ENCODE measurements around the gene PRDM15.
"Not testable (repeated sequence)": the region's sequence is repeated elsewhere in the genome, so short reads cannot be mapped to it uniquely, and the experiment has no call there.

PRDM15 gene

GRCh38 chr21:41803316-41803715 is 75.8 kb downstream of the PRDM15 start:
- DNase-seq = no peak

DNA sequence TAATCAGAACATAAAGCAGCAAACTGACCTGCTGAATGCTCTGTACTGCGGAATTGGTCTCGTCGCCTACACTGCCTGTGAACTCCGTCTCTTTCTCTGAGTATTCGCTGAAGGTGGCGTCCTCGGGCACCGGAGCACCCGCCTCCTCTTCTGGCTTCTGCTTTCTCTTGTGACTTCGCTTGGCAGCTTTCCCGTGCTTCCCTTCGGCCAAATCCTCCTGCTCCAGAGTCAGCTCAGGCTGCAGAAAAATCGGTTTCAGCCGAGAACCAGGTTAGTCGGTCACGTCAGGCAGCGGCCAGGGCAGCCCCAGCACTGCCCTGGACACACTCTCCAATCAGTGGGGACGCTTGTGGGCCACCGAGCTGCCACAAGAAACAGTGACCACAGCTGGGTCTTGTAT is 76.5 kb downstream of the PRDM15 start:
- no peak for DNase-seq

GRCh38 chr21:41802198-41802584 is 77.0 kb downstream of the PRDM15 start:
- no peak for DNase-seq

DNA sequence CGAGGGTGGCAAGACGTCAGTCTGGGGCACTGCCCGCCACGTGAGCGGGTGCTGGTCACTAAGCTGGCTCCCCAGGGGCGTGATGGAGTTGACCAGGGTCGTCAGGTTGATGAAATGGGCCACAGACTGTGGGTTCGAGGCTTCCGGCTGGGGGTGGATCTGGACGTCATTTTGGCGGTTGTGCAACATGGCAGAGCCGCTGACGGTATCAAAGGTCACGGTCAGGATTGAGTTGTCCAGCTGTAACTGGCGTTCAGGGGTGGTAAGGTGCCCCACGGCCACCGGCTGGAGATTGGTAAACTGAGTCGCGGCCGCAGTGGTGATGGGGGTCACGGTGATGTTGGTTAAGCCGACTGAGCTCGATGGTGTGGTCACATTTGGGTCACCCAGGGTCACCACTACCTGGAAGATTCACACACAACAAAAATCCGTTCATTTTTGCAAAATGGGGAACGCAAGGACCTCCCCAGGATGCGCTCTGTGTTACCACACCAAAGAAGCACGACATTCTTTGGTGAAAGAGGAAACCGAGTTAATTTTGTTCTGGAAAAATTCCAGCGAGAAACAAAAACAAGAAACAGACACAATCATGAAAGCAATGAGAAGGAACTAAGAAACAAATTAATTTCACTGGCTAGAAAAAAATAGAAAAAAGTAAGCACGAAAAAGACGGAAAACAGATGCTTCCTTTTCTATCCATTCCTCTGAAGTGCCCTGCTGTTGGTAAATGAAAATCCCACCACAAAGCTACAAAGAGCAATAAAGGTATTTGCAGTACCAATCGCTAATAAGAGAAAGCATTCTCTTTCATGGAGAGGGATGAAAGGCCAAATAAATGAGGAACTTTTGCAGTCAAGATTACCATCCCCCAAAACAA is 77.6 kb downstream of the PRDM15 start:
- DNase-seq = no peak

DNA sequence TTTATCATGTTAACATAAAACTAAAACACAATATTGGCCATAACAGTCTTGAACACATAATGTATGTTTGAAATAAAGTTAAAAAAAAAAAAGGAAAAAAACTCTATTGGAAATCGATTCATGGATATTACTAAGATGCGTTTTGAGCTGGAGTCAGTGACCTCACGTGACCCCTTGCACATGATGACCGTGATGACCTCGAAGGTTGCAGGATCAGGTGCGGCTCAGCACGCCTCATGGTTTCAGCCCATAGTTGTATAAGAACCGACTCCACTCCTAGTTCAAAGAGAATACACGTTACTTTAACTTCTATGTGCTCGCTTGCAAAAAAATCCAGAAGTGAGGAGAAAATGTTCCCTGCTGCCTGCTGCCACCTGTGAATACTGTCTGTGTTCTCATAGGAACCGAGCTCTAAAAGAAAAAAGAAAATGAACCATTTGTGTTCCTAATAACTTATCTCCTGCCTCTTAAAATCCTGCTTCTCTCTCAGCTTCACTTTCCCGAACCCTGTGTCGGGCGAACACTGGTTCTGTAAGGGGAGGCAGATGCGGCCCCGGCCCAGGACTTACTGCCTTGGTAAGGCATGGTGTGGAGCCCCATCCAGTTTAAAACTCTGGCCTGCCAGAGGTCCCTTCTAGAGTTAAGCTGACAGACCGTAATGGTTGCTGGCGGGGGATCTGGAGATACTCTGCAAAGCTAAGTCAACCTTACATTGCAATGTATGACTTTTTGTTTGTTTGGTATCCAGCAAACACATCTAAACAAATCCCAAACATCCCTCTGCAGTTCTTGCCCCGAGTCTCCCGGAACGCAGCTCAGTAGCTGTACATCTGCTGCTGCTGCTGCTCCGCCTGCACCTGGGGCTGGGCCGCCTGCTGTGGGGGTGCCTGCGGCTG is 78.5 kb downstream of the PRDM15 start:
- no peak for DNase-seq

DNA sequence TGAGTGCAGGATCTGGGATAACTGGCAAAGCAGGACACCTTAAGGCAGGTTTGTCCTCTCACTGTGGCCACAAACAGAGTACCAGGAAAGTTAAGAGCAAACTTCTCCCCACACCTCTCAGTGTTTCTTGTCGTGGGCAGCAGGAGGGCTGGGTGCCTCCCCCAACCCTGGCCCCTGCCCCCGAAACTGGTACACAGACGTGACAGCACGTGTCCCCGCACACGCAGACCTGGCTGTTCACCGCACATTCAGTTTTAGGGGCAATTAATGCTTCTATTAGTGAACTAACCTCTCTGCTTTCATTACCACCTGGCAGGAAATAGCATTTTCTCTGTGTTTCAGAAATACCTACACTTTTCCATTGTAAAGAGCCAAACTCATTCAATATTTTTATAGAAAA is 79.4 kb downstream of the PRDM15 start:
- DNase-seq = no peak

GRCh38 chr21:41798326-41798725 is 80.8 kb downstream of the PRDM15 start:
- DNase-seq = no peak

DNA sequence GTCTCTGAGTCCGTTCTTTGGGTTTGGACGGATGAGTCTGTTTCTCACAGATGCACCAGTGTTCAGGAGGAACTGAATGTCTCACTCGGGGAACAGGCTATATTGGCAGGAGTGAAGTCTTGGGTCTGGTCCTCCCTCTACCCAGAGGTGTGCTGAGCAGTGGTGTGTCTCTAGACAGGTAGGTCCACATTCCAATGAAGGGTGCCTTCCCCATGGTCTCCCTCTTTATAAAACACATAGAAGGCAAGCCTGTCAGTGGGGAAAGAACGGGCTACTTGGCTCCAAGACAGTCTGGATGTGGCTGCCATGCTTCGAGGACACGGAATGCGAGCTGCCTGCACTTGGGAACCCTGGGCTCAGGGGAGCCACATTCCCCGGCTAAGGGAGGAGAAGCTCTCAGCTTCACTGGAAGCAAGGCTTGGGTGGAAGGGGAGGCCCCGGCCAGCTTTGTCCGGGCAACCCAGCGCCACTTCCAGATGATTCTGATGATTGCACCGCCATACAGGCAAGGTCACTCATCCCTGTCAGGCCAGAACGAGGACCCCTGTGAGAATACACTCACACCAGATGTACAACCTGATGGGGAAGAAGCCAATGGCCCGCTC is 82.6 kb downstream of the PRDM15 start:
- no peak for DNase-seq

DNA sequence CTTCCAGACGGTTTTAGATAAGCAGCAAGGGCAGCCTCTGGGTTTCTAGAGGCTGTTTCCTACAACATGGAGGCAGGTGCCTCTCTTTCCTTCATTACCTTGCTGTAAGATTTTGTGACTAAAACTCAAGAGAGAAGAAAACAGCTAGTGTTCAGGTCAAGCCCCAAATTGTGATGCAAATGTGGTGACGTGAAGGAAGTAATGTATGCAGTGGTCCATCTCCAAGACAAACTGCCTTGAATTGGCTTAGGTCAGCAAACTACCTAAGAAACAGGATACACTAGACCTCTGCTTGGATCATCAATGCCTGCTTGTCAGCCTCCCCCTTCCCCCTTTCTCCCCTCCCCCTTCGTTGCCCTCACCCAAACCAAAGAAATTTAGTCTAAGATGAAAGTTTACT is 83.4 kb downstream of the PRDM15 start:
- no peak for DNase-seq

- no peak for DNase-seq
Measured at GRCh38 chr21:41794600-41794999, 84.5 kb downstream of the PRDM15 start.

- DNase-seq = no peak
Measured at GRCh38 chr21:41792711-41793110, 86.4 kb downstream of the PRDM15 start.

DNA sequence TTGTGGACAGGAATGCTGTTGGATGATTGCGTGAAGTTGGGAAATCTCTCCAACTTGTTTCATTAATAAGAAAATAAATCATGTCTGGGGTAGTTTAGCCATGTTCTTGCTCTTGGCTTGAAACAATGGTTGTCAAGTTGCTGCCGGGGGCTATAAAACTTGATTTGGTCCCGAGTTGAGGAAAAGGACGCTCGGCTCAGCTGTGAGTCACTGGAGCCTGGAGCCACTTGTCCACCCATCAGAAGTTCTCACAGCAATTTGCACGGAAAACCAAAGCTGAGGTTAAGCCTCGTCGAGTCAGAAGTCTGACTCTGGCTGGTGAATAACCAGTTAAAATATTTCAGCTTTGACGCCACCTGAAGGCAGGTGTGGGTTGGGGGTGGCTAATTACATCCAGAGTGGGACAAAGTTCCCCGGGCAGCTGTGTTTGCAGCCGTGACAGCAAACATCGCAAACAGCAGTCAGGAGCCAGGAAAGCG is 92.6 kb downstream of the PRDM15 start:
- no peak for DNase-seq

DNA sequence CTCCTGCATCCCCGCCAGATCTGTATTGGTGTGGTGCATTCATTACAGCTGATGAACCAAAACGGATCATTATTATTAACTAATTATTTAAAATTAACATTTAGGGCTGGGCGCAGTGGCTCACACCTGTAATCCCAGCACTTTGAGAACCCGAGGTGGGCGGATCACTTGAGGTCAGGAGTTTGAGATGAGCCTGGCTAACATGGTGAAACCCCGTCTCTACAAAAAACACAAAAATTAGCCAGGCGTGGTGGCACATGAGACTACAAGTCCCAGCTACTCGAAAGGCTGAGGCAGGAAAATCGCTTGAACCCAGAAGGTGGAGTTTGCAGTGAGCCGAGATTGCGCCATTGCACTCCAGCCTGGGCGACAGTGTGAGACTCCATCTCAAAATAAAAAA is 93.9 kb downstream of the PRDM15 start:
- not testable (repeated sequence) for DNase-seq

GRCh38 chr21:41784456-41785102 is 94.6 kb downstream of the PRDM15 start:
- no peak for DNase-seq

- DNase-seq = no peak
Measured at GRCh38 chr21:41783476-41784180, 95.5 kb downstream of the PRDM15 start.

- DNase-seq = no peak
Measured at GRCh38 chr21:41781050-41781410, 98.1 kb downstream of the PRDM15 start.

DNA sequence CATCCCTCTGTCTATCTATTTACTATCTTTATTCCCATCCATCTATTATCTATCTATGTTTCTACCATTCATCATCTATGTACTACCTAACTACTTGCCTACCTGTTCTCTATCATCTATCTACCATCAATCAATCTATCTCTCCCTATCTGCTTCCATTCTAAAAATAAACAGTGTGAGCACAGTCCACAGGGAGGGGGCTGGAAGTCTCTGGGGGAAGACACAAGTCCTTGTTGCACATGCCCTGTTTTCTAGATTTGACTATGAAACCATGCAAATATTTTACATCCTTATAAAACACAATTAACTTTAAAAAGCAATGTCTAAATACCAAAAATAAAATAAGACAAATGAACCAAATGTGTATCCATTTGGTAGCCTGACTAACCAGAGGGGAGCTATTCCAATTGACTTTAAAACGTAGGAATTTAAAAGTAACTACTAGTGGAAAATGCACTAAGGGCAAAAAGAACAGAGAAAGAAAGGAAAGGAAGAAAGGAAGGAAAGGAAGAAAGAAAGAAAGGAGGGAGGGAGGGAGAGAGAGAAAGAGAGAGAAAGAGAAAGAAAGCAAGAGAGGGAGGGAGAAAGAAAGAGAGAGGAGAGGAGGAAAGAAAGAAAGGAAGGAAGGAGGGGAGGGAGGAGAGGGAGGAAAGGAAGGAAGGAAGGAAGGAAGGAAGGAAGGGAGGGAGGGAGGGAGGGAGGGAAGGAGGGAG is 98.7 kb downstream of the PRDM15 start:
- DNase-seq = no peak

DNA sequence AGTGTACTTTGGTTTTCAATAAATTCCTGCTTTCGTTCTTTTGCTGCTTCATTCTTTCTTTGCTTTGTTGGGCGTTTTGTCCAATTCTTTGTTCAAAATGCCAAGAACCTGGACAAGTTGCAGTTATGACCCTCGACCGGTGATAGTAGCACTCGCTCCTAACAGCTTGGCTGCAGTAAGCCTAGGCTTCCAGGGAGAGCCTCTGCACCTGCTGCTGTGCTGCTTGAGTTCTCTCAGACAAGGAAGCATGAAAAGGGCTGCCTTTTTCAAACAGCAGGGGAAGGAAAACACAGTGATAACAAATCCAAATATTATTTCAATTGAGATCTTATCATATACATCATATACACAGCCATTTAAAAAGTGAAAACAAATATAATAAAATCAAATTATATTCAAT is 99.5 kb downstream of the PRDM15 start:
- DNase-seq = no peak

DNA sequence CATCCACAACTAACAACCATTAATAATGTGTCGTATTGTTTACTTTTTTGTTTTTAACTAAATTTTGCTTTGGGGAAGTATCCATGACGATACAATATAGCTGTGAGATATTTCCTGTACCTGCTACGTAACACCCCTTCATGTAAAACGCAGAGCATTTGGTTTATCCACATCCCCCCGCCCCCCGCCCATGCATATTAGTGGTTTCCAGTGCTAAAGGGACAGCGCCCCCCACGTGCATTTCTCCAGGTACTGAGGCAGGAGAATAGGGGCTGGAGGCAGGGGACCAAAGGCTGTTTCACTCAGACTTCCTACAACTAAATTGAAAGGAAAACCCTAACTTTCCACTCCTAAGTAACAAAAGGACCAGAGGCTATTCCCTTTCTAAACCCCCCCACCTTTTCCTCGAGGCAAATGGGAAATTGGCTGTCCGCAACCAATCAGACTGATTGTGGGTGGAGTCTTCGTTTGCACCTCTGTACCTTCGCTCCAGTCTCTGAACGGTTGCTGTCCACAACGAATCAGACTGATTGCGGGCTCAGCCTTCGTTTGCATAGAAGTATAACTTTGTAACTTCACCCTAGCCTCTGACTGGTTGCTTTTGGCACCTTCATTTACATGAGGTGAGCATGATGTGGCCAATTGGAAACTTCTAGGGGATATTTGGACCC is 100.1 kb downstream of the PRDM15 start:
- no peak for DNase-seq

- peak; percentile 90 for DNase-seq
Measured at GRCh38 chr21:41777951-41778815, 101.0 kb downstream of the PRDM15 start.

All from right forelimb (tissue), 1 donor.